HepG2 (cell line): ENCODE results near the gene SBNO2. TPM values are rescaled to one million over a fixed set of nuclear protein-coding genes. Genes with fewer than 3 reads are reported as not detected.

ENCODE experiments used
- ATAC-seq: fragments of 200-7000 bp; cut with Tn5 transposase; 3 replicates; pipeline ENCODE4 v1.9.1; 2020; ENCODE audit warnings: mild to moderate bottlenecking, moderate library complexity
- BruUV-seq: library from RNA; stranded (reverse); fragments of 400-500 nt; replicated peaks from 2 replicates; lab custom pipeline; 2021; lab: Mats Ljungman, UMichigan
- CTCF ChIA-PET: fragments of 300-600 bp; formaldehyde crosslinking; extraction: SDS; loops from one replicate; lab custom pipeline; 2021; ENCODE audit warnings: low total read pairs, inconsistent platforms, low intra/inter-chr PET ratio; lab: Yijun Ruan, JAX
- POLR2A ChIA-PET: fragments of 350-600 bp; sonication (Branson Sonifier 250); formaldehyde crosslinking; loops from one replicate; lab custom pipeline; 2020; ENCODE audit warnings: antibody characterized with exemption, inconsistent platforms; lab: Yijun Ruan, JAX
- DNase-seq: peaks from one replicate; pipeline ENCODE4 v3.0.0-alpha.2; 2015; ENCODE audit warnings: low spot score
- FAIRE-seq: peaks from 3 replicates; lab custom pipeline; 2011; peaks lifted over from hg19 to GRCh38; lab: Jason Lieb, UNC
- H2AFZ ChIP-seq: one replicate; pipeline ENCODE4 v1.6.1; 2011; ENCODE audit warnings: low read length, inconsistent platforms
- H3K27ac ChIP-seq: fragments of 300-600 bp; 3 replicates; pipeline ENCODE4 v1.8.0; 2011; ENCODE audit warnings: mixed run types, mild to moderate bottlenecking, mixed read lengths, low read length, inconsistent platforms; ENCODE audit not compliant: insufficient read depth; ENCODE audit errors: extremely low read length
- H3K27me3 ChIP-seq, 2 experiments: fragments of 200-600 bp in 1 of 2; 2 replicates in 1 of 2; 3 replicates in 1 of 2; pipeline versions ENCODE4 v1.6.0 to v1.8.0; 2011; ENCODE audit warnings: low read length in 2 of 2, mild to moderate bottlenecking in 2 of 2, moderate library complexity in 2 of 2, inconsistent platforms in 1 of 2; ENCODE audit not compliant: insufficient read depth in 2 of 2, control insufficient read depth in 1 of 2
- H3K36me3 ChIP-seq, 2 experiments: fragments of 200-600 bp in 1 of 2; replicated peaks in 1 of 2; 2 replicates in 1 of 2; 3 replicates in 1 of 2; pipeline versions ENCODE4 v1.5.1 to v1.8.0; 2011; ENCODE audit warnings: low read length in 2 of 2, inconsistent platforms in 1 of 2; ENCODE audit not compliant: insufficient read depth in 2 of 2, control insufficient read depth in 1 of 2
- H3K4me1 ChIP-seq: 2 replicates; pipeline ENCODE4 v1.5.1; 2012; ENCODE audit warnings: low read length, inconsistent platforms; ENCODE audit not compliant: insufficient read depth
- H3K4me2 ChIP-seq: 2 replicates; pipeline ENCODE4 v1.6.0; 2011; ENCODE audit warnings: low read depth, low read length, inconsistent platforms
- H3K4me3 ChIP-seq, 3 experiments: fragments of 200-600 bp in 1 of 3; sonication (generic), shearing (Covaris generic) in 1 of 3; replicated peaks in 1 of 3; 2 replicates each; pipeline ENCODE4 v1.5.1; 2011 to 2016; ENCODE audit warnings: low read length in 3 of 3, inconsistent platforms in 2 of 3, low read depth in 2 of 3, mild to moderate bottlenecking in 2 of 3, control low read depth in 1 of 3, mixed read lengths in 1 of 3; ENCODE audit not compliant: insufficient read depth in 1 of 3
- H3K79me2 ChIP-seq: one replicate; pipeline ENCODE4 v1.6.1; 2011; ENCODE audit warnings: low read length, inconsistent platforms; ENCODE audit not compliant: insufficient read depth
- H3K9ac ChIP-seq: 2 replicates; pipeline ENCODE4 v1.6.0; 2011; ENCODE audit warnings: mild to moderate bottlenecking, low read depth, low read length, inconsistent platforms; ENCODE audit not compliant: insufficient read depth
- H3K9me3 ChIP-seq: 2 replicates; pipeline ENCODE4 v1.5.1; 2012; ENCODE audit warnings: mild to moderate bottlenecking, low read length
- H4K20me1 ChIP-seq: 2 replicates; pipeline ENCODE4 v1.6.0; 2011; ENCODE audit warnings: inconsistent platforms, mild to moderate bottlenecking, low read length, moderate library complexity; ENCODE audit not compliant: insufficient read depth
- BHLHE40 ChIP-seq: IDR thresholded peaks from 2 replicates; pipeline ENCODE4 v1.6.1; 2011; ENCODE audit warnings: low read length, improper control_type of control experiment
- ETV6 ChIP-seq: sonication (generic); formaldehyde crosslinking; conservative IDR thresholded peaks from 2 replicates; pipeline ENCODE4 v1.4.0; 2020; ENCODE audit warnings: missing genetic modification reagents
- NFATC3 ChIP-seq: sonication (generic); formaldehyde crosslinking; IDR thresholded peaks from 2 replicates; pipeline ENCODE4 v1.5.1; 2020; ENCODE audit warnings: mild to moderate bottlenecking, missing genetic modification reagents
- SCMH1 ChIP-seq: sonication (generic); formaldehyde crosslinking; IDR thresholded peaks from 2 replicates; pipeline ENCODE4 v1.9.0; 2021; ENCODE audit warnings: missing genetic modification reagents, mild to moderate bottlenecking, borderline replicate concordance
- ZFP37 ChIP-seq: sonication (generic); formaldehyde crosslinking; IDR thresholded peaks from 2 replicates; pipeline ENCODE4 v1.4.0; 2020; ENCODE audit warnings: missing genetic modification reagents, borderline replicate concordance
- ZNF567 ChIP-seq: sonication (generic); formaldehyde crosslinking; IDR thresholded peaks from 2 replicates; pipeline ENCODE4 v1.8.1; 2023; ENCODE audit warnings: mild to moderate bottlenecking, missing genetic modification reagents, borderline replicate concordance
- WGBS: methylation state at CpG from one replicate; pipeline ENCODE4 v1.1.6; 2017; ENCODE audit warnings: low lambda C conversion rate; 5-methylcytosine and 5-hydroxymethylcytosine counted together
- in situ Hi-C: cut with HindIII; loops from 2 replicates; pipeline ENCODE4 v1.10.0; 2017; ENCODE audit warnings: low pct_unique_long_range_greater_than_20kb; ENCODE audit not compliant: extremely low pct_ligation_motif_present
- intact Hi-C: fragments of 100-400 bp; cut with micrococcal nuclease; formaldehyde crosslinking; loops from one replicate; pipeline ENCODE4 v1.10.0; 2022; ENCODE audit not compliant: unreplicated experiment
- polyA plus RNA-seq, 8 experiments: library from polyadenylated mRNA; depleted of rRNA in 3 of 8; stranded (reverse) in 7 of 8; unstranded in 1 of 8; fragments of >200 nt; fragmentation: Illumina TruSeq in 4 of 8; extraction: Trizol in 4 of 8; gene quantifications; 2 replicates each; pipeline versions ENCODE4 v1.2.1 to v1.2.3, GENCODE V29; 2011 to 2016; ENCODE audit warnings: low read depth in 4 of 8, missing spikeins in 1 of 8, mixed read lengths in 1 of 8; ENCODE audit not compliant: insufficient read depth in 1 of 8
- total RNA-seq, 5 experiments: library from RNA; depleted of rRNA; stranded (reverse); fragments of >200 nt; fragmentation: Illumina TruSeq; extraction: Trizol; gene quantifications; 2 replicates each; pipeline ENCODE4 v1.2.3, GENCODE V29; 2016; ENCODE audit warnings: low read depth in 1 of 5
- TF ChIP-seq, protein P1 (sequence below): sonication (generic); formaldehyde crosslinking; IDR thresholded peaks from 2 replicates; pipeline ENCODE4 v1.8.0; 2022; ENCODE audit warnings: mild to moderate bottlenecking, missing genetic modification reagents
- TF ChIP-seq, protein P2 (sequence below): sonication (generic); formaldehyde crosslinking; IDR thresholded peaks from 2 replicates; pipeline ENCODE4 v1.8.1; 2023; ENCODE audit warnings: mild to moderate bottlenecking, missing genetic modification reagents
- TF ChIP-seq, protein P3 (sequence below): sonication (generic); formaldehyde crosslinking; IDR thresholded peaks from 2 replicates; pipeline ENCODE4 v1.4.0; 2020; ENCODE audit warnings: mild to moderate bottlenecking, missing genetic modification reagents, borderline replicate concordance

The SBNO2 gene
- total and polyA plus RNA-seq, 2 of the 13 experiments (the other 11 are each of a cell fraction or from before 2014, with no cell fraction given), result 8.6 to 10.4 TPM

DNA sequence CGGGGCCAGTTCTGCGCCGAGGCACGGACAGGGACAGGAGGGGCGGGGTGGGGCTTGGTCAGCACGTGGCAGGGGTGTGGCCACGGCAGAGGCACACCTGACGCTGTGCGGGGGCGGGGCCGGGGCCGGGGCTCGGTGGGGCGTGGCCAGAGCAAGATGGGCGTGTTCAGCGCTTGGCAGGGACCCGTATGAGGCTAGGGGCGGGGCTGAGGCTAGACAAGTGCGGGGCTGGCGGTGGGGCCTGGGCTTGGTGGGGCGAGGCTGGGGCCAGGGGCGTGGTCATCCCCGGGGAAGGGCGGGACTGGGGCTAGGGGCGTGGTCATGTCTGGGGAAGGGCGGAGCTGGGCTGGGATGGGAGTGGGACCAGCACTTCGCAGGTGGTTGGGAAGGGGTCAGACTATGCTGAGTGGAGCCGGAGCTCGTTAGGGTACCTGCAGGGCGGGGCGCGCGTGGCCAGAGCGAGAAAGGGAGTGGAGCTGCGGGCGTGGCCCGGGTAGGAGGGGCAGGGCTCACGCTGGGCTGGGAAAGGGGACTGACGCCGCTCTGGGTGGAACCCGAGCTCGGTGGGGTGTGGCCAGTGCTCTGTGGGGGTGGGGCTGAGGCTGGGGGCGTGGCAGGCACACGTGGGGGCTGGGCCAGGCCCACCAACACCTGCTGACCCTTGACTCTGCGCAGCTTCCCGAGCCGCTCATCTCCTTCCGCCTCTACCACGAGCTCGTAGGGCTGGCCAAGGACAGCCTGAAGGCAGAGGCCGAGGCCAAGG, 91.7 kb downstream of the SBNO2 start:
- BruUV-seq, result no TSS peak
- H2AFZ ChIP-seq, result no peak overlapping the region
- H3K4me1 ChIP-seq, result peaks cover 9% of the 10 kb centered on the region
- H3K27me3 ChIP-seq, result no peaks in the 10 kb centered on the region
- no peaks in the 10 kb centered on the region for H4K20me1 ChIP-seq
- DNase-seq, result no peak
- no peak overlapping the region for H3K4me3 ChIP-seq
- no peak overlapping the region for H3K4me2 ChIP-seq
- no peak for FAIRE-seq
- H3K9me3 ChIP-seq, result no peaks in the 10 kb centered on the region
- no peaks in the 10 kb centered on the region for H3K79me2 ChIP-seq
- intact Hi-C loops, result no loop called here
- no peak overlapping the region for H3K27ac ChIP-seq
- TF ChIP-seq NFATC3 (CRISPR knock-in tag) (no peak), ZFP37 (no peak), SCMH1 (CRISPR knock-in tag) (no peak), ETV6 (no peak), ZNF567 (CRISPR knock-in tag) (no peak), BHLHE40 (0 out of 2 replicates have a peak, but pooled peaks have one; percentile 9)
- TF ChIP-seq, protein P1, sequence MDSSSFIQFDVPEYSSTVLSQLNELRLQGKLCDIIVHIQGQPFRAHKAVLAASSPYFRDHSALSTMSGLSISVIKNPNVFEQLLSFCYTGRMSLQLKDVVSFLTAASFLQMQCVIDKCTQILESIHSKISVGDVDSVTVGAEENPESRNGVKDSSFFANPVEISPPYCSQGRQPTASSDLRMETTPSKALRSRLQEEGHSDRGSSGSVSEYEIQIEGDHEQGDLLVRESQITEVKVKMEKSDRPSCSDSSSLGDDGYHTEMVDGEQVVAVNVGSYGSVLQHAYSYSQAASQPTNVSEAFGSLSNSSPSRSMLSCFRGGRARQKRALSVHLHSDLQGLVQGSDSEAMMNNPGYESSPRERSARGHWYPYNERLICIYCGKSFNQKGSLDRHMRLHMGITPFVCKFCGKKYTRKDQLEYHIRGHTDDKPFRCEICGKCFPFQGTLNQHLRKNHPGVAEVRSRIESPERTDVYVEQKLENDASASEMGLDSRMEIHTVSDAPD, result no peak
- TF ChIP-seq, protein P2, sequence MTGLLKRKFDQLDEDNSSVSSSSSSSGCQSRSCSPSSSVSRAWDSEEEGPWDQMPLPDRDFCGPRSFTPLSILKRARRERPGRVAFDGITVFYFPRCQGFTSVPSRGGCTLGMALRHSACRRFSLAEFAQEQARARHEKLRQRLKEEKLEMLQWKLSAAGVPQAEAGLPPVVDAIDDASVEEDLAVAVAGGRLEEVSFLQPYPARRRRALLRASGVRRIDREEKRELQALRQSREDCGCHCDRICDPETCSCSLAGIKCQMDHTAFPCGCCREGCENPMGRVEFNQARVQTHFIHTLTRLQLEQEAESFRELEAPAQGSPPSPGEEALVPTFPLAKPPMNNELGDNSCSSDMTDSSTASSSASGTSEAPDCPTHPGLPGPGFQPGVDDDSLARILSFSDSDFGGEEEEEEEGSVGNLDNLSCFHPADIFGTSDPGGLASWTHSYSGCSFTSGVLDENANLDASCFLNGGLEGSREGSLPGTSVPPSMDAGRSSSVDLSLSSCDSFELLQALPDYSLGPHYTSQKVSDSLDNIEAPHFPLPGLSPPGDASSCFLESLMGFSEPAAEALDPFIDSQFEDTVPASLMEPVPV (CRISPR knock-in tag), result no peak
- TF ChIP-seq, protein P3, sequence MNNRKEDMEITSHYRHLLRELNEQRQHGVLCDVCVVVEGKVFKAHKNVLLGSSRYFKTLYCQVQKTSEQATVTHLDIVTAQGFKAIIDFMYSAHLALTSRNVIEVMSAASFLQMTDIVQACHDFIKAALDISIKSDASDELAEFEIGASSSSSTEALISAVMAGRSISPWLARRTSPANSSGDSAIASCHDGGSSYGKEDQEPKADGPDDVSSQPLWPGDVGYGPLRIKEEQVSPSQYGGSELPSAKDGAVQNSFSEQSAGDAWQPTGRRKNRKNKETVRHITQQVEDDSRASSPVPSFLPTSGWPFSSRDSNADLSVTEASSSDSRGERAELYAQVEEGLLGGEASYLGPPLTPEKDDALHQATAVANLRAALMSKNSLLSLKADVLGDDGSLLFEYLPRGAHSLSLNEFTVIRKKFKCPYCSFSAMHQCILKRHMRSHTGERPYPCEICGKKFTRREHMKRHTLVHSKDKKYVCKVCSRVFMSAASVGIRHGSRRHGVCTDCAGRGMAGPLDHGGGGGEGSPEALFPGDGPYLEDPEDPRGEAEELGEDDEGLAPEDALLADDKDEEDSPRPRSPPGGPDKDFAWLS (CRISPR knock-in tag), result no peak
- POLR2A ChIA-PET, result interaction anchor here (0.9 kb wide), 1 partner anchor 12 kb away, joined by 4 read pairs; no protein-coding TSS in a partner anchor
- in situ Hi-C loops, result no loop called here
- CTCF ChIA-PET, result no interaction called here
- no peak overlapping the region for H3K9ac ChIP-seq
- H3K36me3 ChIP-seq, result peaks cover 0 to 7% of the 10 kb centered on the region in 2 experiments; a peak in 3 of 5 replicates
- ATAC-seq, result peak; percentile 27
- whole genome bisulfite sequencing, result 90% methylated on average over 43 of the region's 51 CpGs
